Upper lobe of left lung (tissue), 4 donors: ENCODE measurements around the gene ACTR3.

Experiments
- POLR2AphosphoS5 ChIP-seq, 2 donors: sonication (generic); formaldehyde crosslinking; IDR thresholded peaks; one replicate each; pipeline ENCODE4 v1.5.1; 2017; ENCODE audit warnings: antibody characterized with exemption in 2 of 2
- TF ChIP-seq, protein P1 (sequence below), 6 experiments: fragments of 450-650 bp in 4 of 6; fragments of 200-600 bp in 2 of 6; sonication (generic) in 2 of 6; IDR thresholded peaks; one replicate each; pipeline ENCODE4 v1.5.1; 2016 to 2019; ENCODE audit warnings: antibody characterized with exemption in 6 of 6

DNA sequence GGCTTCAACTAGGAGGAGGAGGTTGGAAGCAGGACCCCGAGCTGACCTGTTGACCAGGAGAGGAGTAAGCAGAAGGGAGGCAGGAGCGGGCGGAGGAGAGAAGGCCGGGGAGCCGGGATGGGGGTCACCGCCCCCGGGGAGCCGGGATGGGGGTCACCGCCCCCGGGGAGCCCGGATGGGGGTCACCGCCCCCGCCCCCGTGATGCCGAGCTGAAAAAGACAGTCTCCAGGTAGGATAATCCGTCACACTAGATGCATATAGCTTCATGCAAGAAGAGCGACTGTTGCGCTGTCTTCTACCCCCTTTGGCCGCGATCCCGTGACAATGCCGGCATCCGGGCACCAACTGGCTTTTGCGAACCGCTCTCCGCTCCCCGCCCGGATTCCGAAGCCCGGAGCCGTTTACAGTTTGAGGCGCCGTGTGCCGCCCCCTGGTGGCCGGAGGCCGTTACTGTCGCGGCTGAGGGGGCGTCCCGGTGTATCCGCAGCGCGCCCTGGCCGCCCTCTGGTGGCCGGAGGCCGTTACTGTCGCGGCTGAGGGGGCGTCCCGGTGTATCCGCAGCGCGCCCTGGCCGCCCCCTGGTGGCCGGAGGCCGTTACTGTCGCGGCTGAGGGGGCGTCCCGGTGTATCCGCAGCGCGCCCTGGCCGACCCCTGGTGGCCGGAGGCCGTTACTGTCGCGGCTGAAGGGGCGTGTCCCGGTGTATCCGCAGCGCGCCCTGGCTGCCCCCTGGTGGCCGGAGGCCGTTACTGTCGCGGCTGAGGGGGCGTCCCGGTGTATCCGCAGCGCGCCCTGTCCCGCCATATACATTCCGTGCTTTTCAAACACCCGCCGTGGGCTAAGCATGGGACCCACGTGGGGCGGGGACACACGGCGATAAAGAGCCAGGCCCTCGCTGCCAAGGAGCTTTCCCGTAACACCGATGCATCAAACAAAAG, 89.6 kb downstream of the ACTR3 start:
- TF ChIP-seq, protein P1, sequence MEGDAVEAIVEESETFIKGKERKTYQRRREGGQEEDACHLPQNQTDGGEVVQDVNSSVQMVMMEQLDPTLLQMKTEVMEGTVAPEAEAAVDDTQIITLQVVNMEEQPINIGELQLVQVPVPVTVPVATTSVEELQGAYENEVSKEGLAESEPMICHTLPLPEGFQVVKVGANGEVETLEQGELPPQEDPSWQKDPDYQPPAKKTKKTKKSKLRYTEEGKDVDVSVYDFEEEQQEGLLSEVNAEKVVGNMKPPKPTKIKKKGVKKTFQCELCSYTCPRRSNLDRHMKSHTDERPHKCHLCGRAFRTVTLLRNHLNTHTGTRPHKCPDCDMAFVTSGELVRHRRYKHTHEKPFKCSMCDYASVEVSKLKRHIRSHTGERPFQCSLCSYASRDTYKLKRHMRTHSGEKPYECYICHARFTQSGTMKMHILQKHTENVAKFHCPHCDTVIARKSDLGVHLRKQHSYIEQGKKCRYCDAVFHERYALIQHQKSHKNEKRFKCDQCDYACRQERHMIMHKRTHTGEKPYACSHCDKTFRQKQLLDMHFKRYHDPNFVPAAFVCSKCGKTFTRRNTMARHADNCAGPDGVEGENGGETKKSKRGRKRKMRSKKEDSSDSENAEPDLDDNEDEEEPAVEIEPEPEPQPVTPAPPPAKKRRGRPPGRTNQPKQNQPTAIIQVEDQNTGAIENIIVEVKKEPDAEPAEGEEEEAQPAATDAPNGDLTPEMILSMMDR (IDR thresholded peaks at IDR 0.05), result peak in 3 of 6 experiments; percentile 32 to 63 (median 49)
- TF ChIP-seq POLR2AphosphoS5 (IDR thresholded peaks at IDR 0.05), result no peak
